Measurements from ENCODE around the gene TTI1.

DNA sequence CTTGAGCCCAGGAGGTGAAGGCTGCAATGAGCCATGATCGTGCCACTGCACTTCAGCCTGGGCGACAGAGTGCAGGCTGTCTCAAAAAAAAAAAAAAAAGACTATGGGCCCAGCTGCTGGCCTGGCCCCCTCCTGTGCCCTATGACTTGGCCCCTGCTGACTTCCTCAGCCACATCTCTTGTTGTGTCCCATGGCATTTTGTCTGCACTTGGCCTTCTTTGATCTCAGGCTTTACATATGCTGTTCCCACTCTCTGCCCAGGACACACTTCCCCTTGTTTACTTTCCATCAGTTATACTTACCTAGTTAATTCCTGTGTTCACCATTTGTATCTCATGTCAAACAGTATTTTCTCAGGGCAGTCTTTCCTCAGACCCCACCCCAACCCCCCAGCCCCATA, 44.8 kb upstream of the TTI1 start:
- no peak for TF ChIP-seq EP300 (IDR thresholded peaks at IDR 0.05)
- no peak for TF ChIP-seq POLR2A (IDR thresholded peaks at IDR 0.05)
- TF ChIP-seq, protein P1, sequence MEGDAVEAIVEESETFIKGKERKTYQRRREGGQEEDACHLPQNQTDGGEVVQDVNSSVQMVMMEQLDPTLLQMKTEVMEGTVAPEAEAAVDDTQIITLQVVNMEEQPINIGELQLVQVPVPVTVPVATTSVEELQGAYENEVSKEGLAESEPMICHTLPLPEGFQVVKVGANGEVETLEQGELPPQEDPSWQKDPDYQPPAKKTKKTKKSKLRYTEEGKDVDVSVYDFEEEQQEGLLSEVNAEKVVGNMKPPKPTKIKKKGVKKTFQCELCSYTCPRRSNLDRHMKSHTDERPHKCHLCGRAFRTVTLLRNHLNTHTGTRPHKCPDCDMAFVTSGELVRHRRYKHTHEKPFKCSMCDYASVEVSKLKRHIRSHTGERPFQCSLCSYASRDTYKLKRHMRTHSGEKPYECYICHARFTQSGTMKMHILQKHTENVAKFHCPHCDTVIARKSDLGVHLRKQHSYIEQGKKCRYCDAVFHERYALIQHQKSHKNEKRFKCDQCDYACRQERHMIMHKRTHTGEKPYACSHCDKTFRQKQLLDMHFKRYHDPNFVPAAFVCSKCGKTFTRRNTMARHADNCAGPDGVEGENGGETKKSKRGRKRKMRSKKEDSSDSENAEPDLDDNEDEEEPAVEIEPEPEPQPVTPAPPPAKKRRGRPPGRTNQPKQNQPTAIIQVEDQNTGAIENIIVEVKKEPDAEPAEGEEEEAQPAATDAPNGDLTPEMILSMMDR (IDR thresholded peaks at IDR 0.05): no peak

Data from ovary (tissue), 3 donors.